ENCODE results near the gene FAM210B.

The FAM210B gene

DNA sequence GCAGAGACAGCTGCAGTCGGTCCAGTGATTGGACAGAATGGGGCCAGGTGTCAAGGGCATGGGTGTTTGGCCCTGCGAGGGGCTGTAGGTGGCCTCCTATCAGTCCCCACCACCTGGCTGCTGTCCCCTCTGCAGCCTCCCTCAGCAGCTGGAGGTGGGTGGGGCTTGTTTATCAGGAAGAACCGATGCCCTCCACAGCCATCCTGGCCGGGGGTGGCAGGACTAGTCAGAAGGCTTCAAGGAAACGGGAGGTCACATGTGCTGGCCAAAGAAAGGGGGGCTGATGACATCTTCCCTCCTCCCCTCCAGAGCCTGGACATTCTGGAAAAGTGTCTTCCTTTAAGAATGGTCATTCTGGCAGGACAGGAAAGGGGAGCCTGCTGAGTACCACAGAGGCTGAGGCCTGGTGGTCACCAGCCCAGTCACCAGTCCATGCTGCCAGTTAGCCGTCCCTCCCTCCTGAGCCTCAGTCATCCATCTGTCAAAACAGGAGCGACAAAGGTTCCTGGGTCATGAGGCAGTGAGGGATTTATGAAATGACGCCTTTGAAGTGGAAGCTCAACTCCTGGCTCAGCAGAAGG, 4.1 kb downstream of the FAM210B start:
- no peak for TF ChIP-seq RAD21 (IDR thresholded peaks at IDR 0.05; ENCODE audit: low read depth)
- TF ChIP-seq FOXM1 (IDR thresholded peaks at IDR 0.05; ENCODE audit: borderline replicate concordance, low read depth), result no peak
- no peak for TF ChIP-seq USF1 (IDR thresholded peaks at IDR 0.05)
- no peak for TF ChIP-seq ZBTB7A (IDR thresholded peaks at IDR 0.05; ENCODE audit: low read depth)
- no peak for TF ChIP-seq TCF12 (IDR thresholded peaks at IDR 0.05; ENCODE audit: low read depth)
- TF ChIP-seq CREB1 (IDR thresholded peaks at IDR 0.05; ENCODE audit: low read depth), result no peak

GRCh38 chr20:56363491-56363890, 4.7 kb downstream of the FAM210B start:
- no peak for TF ChIP-seq TAF1 (IDR thresholded peaks at IDR 0.05; ENCODE audit: low read depth)
- no peak for TF ChIP-seq REST (IDR thresholded peaks at IDR 0.05; ENCODE audit: low read depth)
- TF ChIP-seq NFIC (IDR thresholded peaks at IDR 0.05), result no peak
- no peak for TF ChIP-seq YY1 (IDR thresholded peaks at IDR 0.05; ENCODE audit: low read depth)
- TF ChIP-seq ZBTB7A (IDR thresholded peaks at IDR 0.05; ENCODE audit: low read depth), result no peak
- TF ChIP-seq EGR1 (IDR thresholded peaks at IDR 0.05), result no peak
- no peak for TF ChIP-seq EP300 (IDR thresholded peaks at IDR 0.05; ENCODE audit: borderline replicate concordance)
- no peak for TF ChIP-seq RAD21 (IDR thresholded peaks at IDR 0.05; ENCODE audit: low read depth)
- TF ChIP-seq CREB1 (IDR thresholded peaks at IDR 0.05; ENCODE audit: low read depth), result no peak
- TF ChIP-seq TCF12 (IDR thresholded peaks at IDR 0.05; ENCODE audit: low read depth), result no peak
- no peak for TF ChIP-seq CEBPB (IDR thresholded peaks at IDR 0.05)
- TF ChIP-seq FOXM1 (IDR thresholded peaks at IDR 0.05; ENCODE audit: borderline replicate concordance, low read depth), result no peak
- TF ChIP-seq USF1 (IDR thresholded peaks at IDR 0.05), result no peak

GRCh38 chr20:56368351-56369134, 9.8 kb downstream of the FAM210B start:
- TF ChIP-seq EGR1 (IDR thresholded peaks at IDR 0.05), result no peak
- no peak for TF ChIP-seq NFIC (IDR thresholded peaks at IDR 0.05)
- no peak for TF ChIP-seq USF1 (IDR thresholded peaks at IDR 0.05)
- no peak for TF ChIP-seq CEBPB (IDR thresholded peaks at IDR 0.05)
- TF ChIP-seq RAD21 (IDR thresholded peaks at IDR 0.05; ENCODE audit: low read depth), result no peak
- TF ChIP-seq TCF12 (IDR thresholded peaks at IDR 0.05; ENCODE audit: low read depth), result no peak
- TF ChIP-seq YY1 (IDR thresholded peaks at IDR 0.05; ENCODE audit: low read depth), result no peak
- TF ChIP-seq TEAD4 (IDR thresholded peaks at IDR 0.05), result no peak
- TF ChIP-seq REST (IDR thresholded peaks at IDR 0.05; ENCODE audit: low read depth), result no peak
- TF ChIP-seq FOXM1 (IDR thresholded peaks at IDR 0.05; ENCODE audit: borderline replicate concordance, low read depth), result no peak
- no peak for TF ChIP-seq MAX (IDR thresholded peaks at IDR 0.05)
- TF ChIP-seq EP300 (IDR thresholded peaks at IDR 0.05; ENCODE audit: borderline replicate concordance), result no peak
- no peak for TF ChIP-seq TAF1 (IDR thresholded peaks at IDR 0.05; ENCODE audit: low read depth)

DNA sequence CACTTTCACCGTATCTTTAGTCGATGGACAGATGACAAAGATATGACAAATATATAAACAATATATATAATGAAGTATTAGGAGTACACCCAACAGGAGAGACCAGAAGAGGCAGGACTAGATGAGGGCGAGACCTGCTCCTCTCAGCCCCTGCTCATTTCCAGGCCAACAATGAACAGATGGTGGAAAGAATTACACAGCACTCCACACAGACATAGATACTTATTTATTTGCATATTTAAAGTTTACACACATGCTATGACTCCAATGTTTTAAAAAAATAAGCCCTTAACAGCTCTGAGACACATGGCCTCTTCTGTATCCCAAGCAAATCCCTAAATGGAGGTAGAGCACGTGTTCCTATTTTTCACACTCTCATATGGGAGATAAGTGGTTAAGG, 10.4 kb downstream of the FAM210B start:
- TF ChIP-seq REST (IDR thresholded peaks at IDR 0.05; ENCODE audit: low read depth) (no peak), USF1 (IDR thresholded peaks at IDR 0.05) (no peak), TAF1 (IDR thresholded peaks at IDR 0.05; ENCODE audit: low read depth) (no peak), TCF12 (IDR thresholded peaks at IDR 0.05; ENCODE audit: low read depth) (no peak), FOXM1 (IDR thresholded peaks at IDR 0.05; ENCODE audit: borderline replicate concordance, low read depth) (no peak), YY1 (IDR thresholded peaks at IDR 0.05; ENCODE audit: low read depth) (no peak), RAD21 (IDR thresholded peaks at IDR 0.05; ENCODE audit: low read depth) (no peak), CREB1 (IDR thresholded peaks at IDR 0.05; ENCODE audit: low read depth) (no peak), TEAD4 (IDR thresholded peaks at IDR 0.05) (no peak), MAX (IDR thresholded peaks at IDR 0.05) (no peak), ZBTB7A (IDR thresholded peaks at IDR 0.05; ENCODE audit: low read depth) (no peak), EP300 (IDR thresholded peaks at IDR 0.05; ENCODE audit: borderline replicate concordance) (no peak)

All from Ishikawa (cell line).